ENCODE data around the gene SPSB2.

DNA sequence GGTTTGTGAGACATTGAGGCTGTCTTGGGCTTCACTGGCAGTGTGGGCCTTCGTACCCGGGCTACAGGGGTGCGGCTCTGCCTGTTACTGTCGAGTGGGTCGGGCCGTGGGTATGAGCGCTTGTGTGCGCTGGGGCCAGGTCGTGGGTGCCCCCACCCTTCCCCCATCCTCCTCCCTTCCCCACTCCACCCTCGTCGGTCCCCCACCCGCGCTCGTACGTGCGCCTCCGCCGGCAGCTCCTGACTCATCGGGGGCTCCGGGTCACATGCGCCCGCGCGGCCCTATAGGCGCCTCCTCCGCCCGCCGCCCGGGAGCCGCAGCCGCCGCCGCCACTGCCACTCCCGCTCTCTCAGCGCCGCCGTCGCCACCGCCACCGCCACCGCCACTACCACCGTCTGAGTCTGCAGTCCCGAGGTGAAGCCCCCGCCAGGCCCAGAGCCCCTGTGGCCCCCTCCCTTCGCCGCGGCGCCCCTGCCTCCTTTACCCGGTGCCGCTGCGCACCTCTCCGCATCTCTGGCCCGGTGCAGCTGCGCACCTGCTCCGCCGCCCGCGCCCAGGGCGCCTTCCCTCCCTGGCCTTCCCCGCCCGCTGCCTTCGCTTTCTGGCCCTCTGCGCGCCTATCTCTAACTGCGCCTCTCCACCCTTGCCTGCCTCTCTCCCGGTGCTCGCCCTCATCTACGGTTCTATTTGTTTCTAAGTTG is 41.3 kb upstream of the SPSB2 start, which contains the start of gene ENO2:
- TF ChIP-seq EZH2 (IDR thresholded peaks at IDR 0.05; ENCODE audit: insufficient read depth, poor library complexity, severe bottlenecking) (no peak), EZH2phosphoT487 (IDR thresholded peaks at IDR 0.05; ENCODE audit: insufficient read depth, low read depth) (no peak)

All from GM23248 (cell line).